OCI-LY1 (cell line): ENCODE results near the gene CCDC127.

ENCODE experiments used
- EZH2 ChIP-seq: fragments of 200-600 bp; sonication (generic), shearing (Covaris generic); IDR thresholded peaks from 2 replicates; pipeline ENCODE4 v1.8.0; 2017; ENCODE audit warnings: borderline replicate concordance, mixed run types, mild to moderate bottlenecking, antibody characterized with exemption, low read length, moderate library complexity, mixed read lengths
- TF ChIP-seq, protein P1 (sequence below): fragments of 200-600 bp; sonication (generic), shearing (Covaris generic); IDR thresholded peaks from 2 replicates; pipeline ENCODE4 v1.5.1; 2017; ENCODE audit warnings: mild to moderate bottlenecking, antibody characterized with exemption, low read length, moderate library complexity, mixed read lengths

DNA sequence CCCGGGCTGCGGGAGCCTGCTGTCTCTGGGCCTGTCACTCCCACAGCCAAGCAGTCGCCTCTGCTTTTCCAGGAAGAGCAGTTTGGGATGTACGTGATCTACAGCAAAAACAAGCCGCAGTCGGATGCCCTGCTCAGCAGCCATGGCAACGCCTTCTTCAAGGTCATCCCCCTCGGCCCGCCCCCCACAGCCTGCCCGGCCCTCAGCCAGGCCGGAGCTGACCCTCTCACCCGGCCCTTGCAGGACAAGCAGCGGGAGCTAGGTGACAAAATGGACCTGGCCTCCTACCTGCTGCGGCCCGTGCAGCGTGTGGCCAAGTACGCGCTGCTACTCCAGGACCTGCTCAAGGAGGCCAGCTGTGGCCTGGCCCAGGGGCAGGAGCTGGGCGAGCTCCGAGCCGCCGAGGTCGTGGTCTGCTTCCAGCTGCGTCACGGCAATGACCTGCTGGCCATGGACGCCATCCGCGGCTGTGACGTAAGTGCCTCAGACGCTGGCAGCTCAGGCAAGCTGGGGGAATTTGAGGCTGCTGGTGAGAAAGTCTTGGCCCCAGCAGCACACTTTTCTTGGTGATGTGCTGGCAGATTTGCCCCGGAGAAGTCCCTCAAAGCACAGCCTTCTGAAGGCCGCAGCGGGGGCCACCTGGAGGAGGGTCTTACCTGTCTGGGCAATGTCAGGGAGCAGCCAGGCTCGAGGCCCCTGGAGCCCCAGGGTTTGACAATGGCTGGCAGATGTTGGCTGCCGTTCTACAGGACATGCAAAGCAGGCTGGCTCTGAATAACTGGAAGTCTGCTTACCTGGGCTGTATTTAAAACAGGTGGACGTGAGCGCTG lies 46.8 kb downstream of the CCDC127 start:
- no peak for TF ChIP-seq EZH2
- TF ChIP-seq, protein P1, sequence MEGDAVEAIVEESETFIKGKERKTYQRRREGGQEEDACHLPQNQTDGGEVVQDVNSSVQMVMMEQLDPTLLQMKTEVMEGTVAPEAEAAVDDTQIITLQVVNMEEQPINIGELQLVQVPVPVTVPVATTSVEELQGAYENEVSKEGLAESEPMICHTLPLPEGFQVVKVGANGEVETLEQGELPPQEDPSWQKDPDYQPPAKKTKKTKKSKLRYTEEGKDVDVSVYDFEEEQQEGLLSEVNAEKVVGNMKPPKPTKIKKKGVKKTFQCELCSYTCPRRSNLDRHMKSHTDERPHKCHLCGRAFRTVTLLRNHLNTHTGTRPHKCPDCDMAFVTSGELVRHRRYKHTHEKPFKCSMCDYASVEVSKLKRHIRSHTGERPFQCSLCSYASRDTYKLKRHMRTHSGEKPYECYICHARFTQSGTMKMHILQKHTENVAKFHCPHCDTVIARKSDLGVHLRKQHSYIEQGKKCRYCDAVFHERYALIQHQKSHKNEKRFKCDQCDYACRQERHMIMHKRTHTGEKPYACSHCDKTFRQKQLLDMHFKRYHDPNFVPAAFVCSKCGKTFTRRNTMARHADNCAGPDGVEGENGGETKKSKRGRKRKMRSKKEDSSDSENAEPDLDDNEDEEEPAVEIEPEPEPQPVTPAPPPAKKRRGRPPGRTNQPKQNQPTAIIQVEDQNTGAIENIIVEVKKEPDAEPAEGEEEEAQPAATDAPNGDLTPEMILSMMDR: no peak
